Brain microvascular endothelial cell (primary cell): Measurements from ENCODE around the gene PCSK2.

ENCODE experiments used
- DNase-seq: peaks from one replicate; pipeline ENCODE4 v3.0.0-alpha.2; 2020
- H3K27ac ChIP-seq: fragments of 250-450 bp; sonication (Bioruptor Pico); 2 replicates; pipeline ENCODE4 v1.5.1; 2020; ENCODE audit warnings: mild to moderate bottlenecking, moderate library complexity
- H3K27me3 ChIP-seq: fragments of 250-450 bp; sonication (Bioruptor Pico); replicated peaks from 2 replicates; pipeline ENCODE4 v1.5.1; 2020; ENCODE audit warnings: mild to moderate bottlenecking
- H3K36me3 ChIP-seq: fragments of 250-450 bp; sonication (Bioruptor Pico); replicated peaks from 2 replicates; pipeline ENCODE4 v1.5.1; 2020; ENCODE audit warnings: mild to moderate bottlenecking
- H3K4me3 ChIP-seq: 2 replicates; pipeline ENCODE4 v1.5.1; 2011; ENCODE audit warnings: low read depth, mild to moderate bottlenecking, control low read depth, low read length, moderate library complexity
- CTCF ChIP-seq: IDR thresholded peaks from 2 replicates; pipeline ENCODE4 v1.5.1; 2011; ENCODE audit warnings: low read depth, mild to moderate bottlenecking, moderate library complexity, low read length, control low read depth, inconsistent platforms; ENCODE audit errors: missing control alignments
- in situ Hi-C: cut with HindIII; loops from 2 replicates; pipeline ENCODE4 v1.10.0; 2017; ENCODE audit warnings: low sequenced_read_pairs, low pct_ligation_motif_present

Gene PCSK2

GRCh38 chr20:17491488-17491887 lies 264.6 kb downstream of the PCSK2 start:
- no peak overlapping the region for H3K4me3 ChIP-seq
- H3K27ac ChIP-seq = no peak overlapping the region
- TF ChIP-seq CTCF = no peak
- in situ Hi-C loops = no loop called here
- H3K36me3 ChIP-seq = no peaks in the 10 kb centered on the region
- DNase-seq = no peak
- no peaks in the 10 kb centered on the region for H3K27me3 ChIP-seq

- no peaks in the 10 kb centered on the region for H3K36me3 ChIP-seq
- DNase-seq = no peak
Measured at GRCh38 chr20:17493173-17493572, 266.3 kb downstream of the PCSK2 start.

GRCh38 chr20:17494201-17494600 lies 267.4 kb downstream of the PCSK2 start:
- Histone ChIP-seq H3K4me3 (no peak overlapping the region), H3K27ac (no peak overlapping the region), H3K27me3 (no peaks in the 10 kb centered on the region), H3K36me3 (no peaks in the 10 kb centered on the region)
- TF ChIP-seq CTCF = no peak
- no peak for DNase-seq
- in situ Hi-C loops = no loop called here

More at GRCh38 chr20:17493173-17493572, 266.3 kb downstream of the PCSK2 start:
- H3K27me3 ChIP-seq = no peaks in the 10 kb centered on the region
- H3K4me3 ChIP-seq = no peak overlapping the region
- in situ Hi-C loops = no loop called here
- no peak overlapping the region for H3K27ac ChIP-seq
- no peak for TF ChIP-seq CTCF

GRCh38 chr20:17495826-17496225 lies 269.0 kb downstream of the PCSK2 start:
- Histone ChIP-seq H3K27ac (no peak overlapping the region), H3K4me3 (no peak overlapping the region), H3K27me3 (no peaks in the 10 kb centered on the region), H3K36me3 (no peaks in the 10 kb centered on the region)
- in situ Hi-C loops = no loop called here
- no peak for TF ChIP-seq CTCF
- no peak for DNase-seq

- TF ChIP-seq CTCF = no peak
- DNase-seq = no peak
- in situ Hi-C loops = no loop called here
- no peak overlapping the region for H3K4me3 ChIP-seq
- no peaks in the 10 kb centered on the region for H3K27me3 ChIP-seq
- no peaks in the 10 kb centered on the region for H3K36me3 ChIP-seq
- no peak overlapping the region for H3K27ac ChIP-seq
Measured at GRCh38 chr20:17497821-17498580, 271.2 kb downstream of the PCSK2 start.

- in situ Hi-C loops = no loop called here
- no peak overlapping the region for H3K4me3 ChIP-seq
- H3K36me3 ChIP-seq = no peaks in the 10 kb centered on the region
- DNase-seq = no peak
- no peak overlapping the region for H3K27ac ChIP-seq
- no peaks in the 10 kb centered on the region for H3K27me3 ChIP-seq
- no peak for TF ChIP-seq CTCF
Measured at GRCh38 chr20:17498641-17499040, 271.8 kb downstream of the PCSK2 start.
